RWPE1 (cell line): ENCODE results near the gene MAGEB5.

Experiments used
- CTCF ChIA-PET: fragments of 350-600 bp; sonication (Branson Sonifier 250); formaldehyde crosslinking; extraction: SDS; loops from one replicate; lab custom pipeline; 2021; lab: Yijun Ruan, JAX
- POLR2A ChIA-PET: fragments of 400-600 bp; formaldehyde crosslinking; extraction: SDS; loops from one replicate; lab custom pipeline; 2020; ENCODE audit warnings: antibody characterized with exemption; ENCODE audit not compliant: low non-redundant PET; lab: Yijun Ruan, JAX
- DNase-seq: peaks from one replicate; pipeline ENCODE4 v3.0.0; 2012; ENCODE audit warnings: low spot score
- H3K27ac ChIP-seq: fragments of 450-650 bp; 2 replicates; pipeline ENCODE4 v1.5.1; 2017
- CTCF ChIP-seq: fragments of 450-650 bp; conservative IDR thresholded peaks from 2 replicates; pipeline ENCODE4 v1.5.1; 2017; ENCODE audit warnings: low read depth, mild to moderate bottlenecking

Gene MAGEB5

GRCh38 chrX:26253526-26253925 lies 37.6 kb downstream of the MAGEB5 start:
- TF ChIP-seq CTCF: no peak
- DNase-seq: no peak
- ChIA-PET POLR2A (no interaction called here), CTCF (no interaction called here)
- no peak overlapping the region for H3K27ac ChIP-seq

GRCh38 chrX:26254436-26254835 lies 38.5 kb downstream of the MAGEB5 start:
- no peak for TF ChIP-seq CTCF
- POLR2A ChIA-PET: no interaction called here
- CTCF ChIA-PET: no interaction called here
- no peak for DNase-seq
- no peak overlapping the region for H3K27ac ChIP-seq

GRCh38 chrX:26262121-26262523 lies 46.2 kb downstream of the MAGEB5 start:
- DNase-seq: peak; percentile 1
- ChIA-PET POLR2A (no interaction called here), CTCF (no interaction called here)
- H3K27ac ChIP-seq: no peak overlapping the region
- no peak for TF ChIP-seq CTCF
